Astrocyte (in vitro differentiated cells and primary cell): ENCODE data around the gene DIP2B.

Experiments used
- EZH2 ChIP-seq: IDR thresholded peaks from 2 replicates; pipeline ENCODE4 v1.6.1; 2012; ENCODE audit warnings: mild to moderate bottlenecking, low read length, inconsistent platforms; ENCODE audit not compliant: insufficient read depth
- TF ChIP-seq, protein P1 (sequence below): IDR thresholded peaks from 2 replicates; pipeline ENCODE4 v1.5.1; 2011; ENCODE audit warnings: low read depth, mild to moderate bottlenecking, inconsistent platforms, low read length, moderate library complexity; ENCODE audit not compliant: insufficient read depth

DNA sequence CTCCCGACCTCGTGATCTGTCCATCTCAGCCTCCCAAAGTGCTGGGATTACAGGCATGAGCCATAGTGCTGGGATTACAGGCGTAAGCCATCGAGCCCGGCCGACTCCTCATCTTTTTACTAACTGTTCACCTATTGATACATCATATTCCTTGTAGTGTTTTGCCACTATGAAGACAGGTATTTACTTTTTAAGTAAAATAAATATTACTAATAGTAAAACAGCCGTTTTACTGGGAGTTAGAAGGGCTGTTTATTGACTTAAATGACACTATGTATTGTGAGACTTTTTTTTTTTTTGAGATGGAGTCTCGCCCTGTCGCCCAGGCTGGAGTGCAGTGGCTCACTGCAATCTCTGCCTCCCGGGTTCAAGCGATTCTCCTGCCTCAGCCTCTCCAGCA lies 51.5 kb downstream of the DIP2B start:
- TF ChIP-seq, protein P1, sequence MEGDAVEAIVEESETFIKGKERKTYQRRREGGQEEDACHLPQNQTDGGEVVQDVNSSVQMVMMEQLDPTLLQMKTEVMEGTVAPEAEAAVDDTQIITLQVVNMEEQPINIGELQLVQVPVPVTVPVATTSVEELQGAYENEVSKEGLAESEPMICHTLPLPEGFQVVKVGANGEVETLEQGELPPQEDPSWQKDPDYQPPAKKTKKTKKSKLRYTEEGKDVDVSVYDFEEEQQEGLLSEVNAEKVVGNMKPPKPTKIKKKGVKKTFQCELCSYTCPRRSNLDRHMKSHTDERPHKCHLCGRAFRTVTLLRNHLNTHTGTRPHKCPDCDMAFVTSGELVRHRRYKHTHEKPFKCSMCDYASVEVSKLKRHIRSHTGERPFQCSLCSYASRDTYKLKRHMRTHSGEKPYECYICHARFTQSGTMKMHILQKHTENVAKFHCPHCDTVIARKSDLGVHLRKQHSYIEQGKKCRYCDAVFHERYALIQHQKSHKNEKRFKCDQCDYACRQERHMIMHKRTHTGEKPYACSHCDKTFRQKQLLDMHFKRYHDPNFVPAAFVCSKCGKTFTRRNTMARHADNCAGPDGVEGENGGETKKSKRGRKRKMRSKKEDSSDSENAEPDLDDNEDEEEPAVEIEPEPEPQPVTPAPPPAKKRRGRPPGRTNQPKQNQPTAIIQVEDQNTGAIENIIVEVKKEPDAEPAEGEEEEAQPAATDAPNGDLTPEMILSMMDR: no peak
- TF ChIP-seq EZH2: no peak
